Hindlimb muscle (tissue), 1 donor: ENCODE data around the gene PCDHA6. TPM values are rescaled to one million over a fixed set of nuclear protein-coding genes. Genes with fewer than 3 reads are reported as not detected.
"Not testable (repeated sequence)": the region's sequence is repeated elsewhere in the genome, so short reads cannot be mapped to it uniquely, and the experiment has no call there.

Experiments used
- DNase-seq: peaks from one replicate; pipeline ENCODE4 v3.0.0-alpha.2; 2013
- polyA plus RNA-seq: library from polyadenylated mRNA; unstranded; fragments of 120-200 nt; gene quantifications from one replicate; pipeline ENCODE4 v1.2.1, GENCODE V29; 2013; ENCODE audit not compliant: insufficient read length

PCDHA6 gene
- polyA plus RNA-seq, 1 donor: not detected

DNA sequence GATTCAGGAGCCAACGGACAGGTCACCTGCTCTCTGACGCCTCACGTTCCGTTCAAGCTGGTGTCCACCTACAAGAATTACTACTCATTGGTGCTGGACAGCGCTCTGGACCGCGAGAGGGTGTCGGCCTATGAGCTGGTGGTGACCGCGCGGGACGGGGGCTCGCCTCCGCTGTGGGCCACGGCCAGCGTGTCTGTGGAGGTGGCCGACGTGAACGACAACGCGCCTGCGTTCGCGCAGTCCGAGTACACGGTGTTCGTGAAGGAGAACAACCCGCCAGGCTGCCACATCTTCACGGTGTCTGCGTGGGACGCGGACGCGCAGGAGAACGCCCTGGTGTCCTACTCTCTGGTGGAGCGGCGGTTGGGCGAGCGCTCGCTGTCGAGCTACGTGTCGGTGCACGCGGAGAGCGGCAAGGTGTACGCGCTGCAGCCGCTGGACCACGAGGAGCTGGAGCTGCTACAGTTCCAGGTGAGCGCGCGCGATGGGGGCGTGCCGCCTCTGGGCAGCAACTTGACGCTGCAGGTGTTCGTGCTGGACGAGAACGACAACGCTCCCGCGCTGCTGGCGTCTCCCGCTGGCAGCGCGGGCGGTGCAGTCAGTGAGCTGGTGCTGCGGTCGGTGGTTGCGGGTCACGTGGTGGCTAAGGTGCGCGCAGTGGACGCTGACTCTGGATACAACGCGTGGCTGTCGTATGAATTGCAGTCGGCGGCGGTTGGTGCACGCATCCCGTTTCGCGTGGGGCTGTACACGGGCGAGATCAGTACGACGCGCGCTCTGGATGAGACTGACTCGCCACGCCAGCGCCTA is 29.6 kb downstream of the PCDHA6 start:
- no peak for DNase-seq

DNA sequence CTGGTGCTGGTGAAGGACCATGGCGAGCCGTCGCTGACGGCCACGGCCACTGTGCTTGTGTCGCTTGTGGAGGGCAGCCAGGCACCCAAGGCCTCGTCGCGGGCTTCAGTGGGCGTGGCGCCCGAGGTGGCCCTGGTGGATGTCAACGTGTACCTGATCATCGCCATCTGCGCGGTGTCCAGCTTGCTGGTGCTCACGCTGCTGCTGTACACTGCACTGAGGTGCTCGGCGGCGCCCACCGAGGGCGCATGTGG is 30.2 kb downstream of the PCDHA6 start:
- DNase-seq: no peak

- DNase-seq: no peak
These were observed 34.9 kb downstream of the PCDHA6 start for GRCh38 chr5:140862441-140863295.

GRCh38 chr5:140868721-140869554 is 41.2 kb downstream of the PCDHA6 start, which contains the start of gene PCDHA11:
TSS of gene PCDHA11 (plus strand) at chr5:140868957. CDS start at chr5:140869104, 147 bp downstream.
- DNase-seq: peak; percentile 2

- no peak for DNase-seq
These were observed 41.8 kb downstream of the PCDHA6 start for GRCh38 chr5:140869555-140869886.

- no peak for DNase-seq
These were observed 42.8 kb downstream of the PCDHA6 start for GRCh38 chr5:140870221-140871201.

- DNase-seq: no peak
These were observed 47.6 kb downstream of the PCDHA6 start, which contains the start of gene PCDHA12 for GRCh38 chr5:140875085-140876065. TSS of gene PCDHA12 (plus strand) at chr5:140875308. CDS start at chr5:140875473, 165 bp downstream.

DNA sequence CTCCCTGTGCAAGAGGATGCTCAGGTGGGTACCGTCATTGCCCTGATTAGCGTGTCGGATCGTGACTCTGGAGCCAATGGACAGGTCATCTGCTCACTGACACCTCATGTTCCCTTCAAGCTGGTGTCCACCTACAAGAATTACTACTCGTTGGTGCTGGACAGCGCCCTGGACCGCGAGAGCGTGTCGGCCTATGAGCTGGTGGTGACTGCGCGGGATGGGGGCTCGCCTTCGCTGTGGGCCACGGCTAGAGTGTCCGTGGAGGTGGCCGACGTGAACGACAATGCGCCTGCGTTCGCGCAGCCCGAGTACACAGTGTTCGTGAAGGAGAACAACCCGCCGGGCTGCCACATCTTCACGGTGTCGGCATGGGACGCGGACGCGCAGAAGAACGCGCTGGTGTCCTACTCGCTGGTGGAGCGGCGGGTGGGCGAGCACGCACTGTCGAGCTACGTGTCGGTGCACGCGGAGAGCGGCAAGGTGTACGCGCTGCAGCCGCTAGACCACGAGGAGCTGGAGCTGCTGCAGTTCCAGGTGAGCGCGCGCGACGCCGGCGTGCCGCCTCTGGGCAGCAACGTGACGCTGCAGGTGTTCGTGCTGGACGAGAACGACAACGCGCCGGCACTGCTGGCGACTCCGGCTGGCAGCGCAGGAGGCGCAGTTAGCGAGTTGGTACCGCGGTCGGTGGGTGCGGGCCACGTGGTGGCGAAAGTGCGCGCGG is 48.9 kb downstream of the PCDHA6 start:
- DNase-seq: not testable (repeated sequence)

GRCh38 chr5:140877262-140877581 is 49.5 kb downstream of the PCDHA6 start:
- DNase-seq: no peak

Other genes starting within 250 kb of the PCDHA6 start
- 30.9 TPM for gene CD14, start 194.8 kb upstream of the PCDHA6 start, polyA plus RNA-seq
- 11.0 TPM for gene TMCO6, start 188.5 kb upstream of the PCDHA6 start, polyA plus RNA-seq
- gene NDUFA2, start 180.3 kb upstream of the PCDHA6 start, polyA plus RNA-seq: 57.7 TPM
- gene IK, start 180.1 kb upstream of the PCDHA6 start, polyA plus RNA-seq: 104 TPM
- gene WDR55, start 163.1 kb upstream of the PCDHA6 start, polyA plus RNA-seq: 14.3 TPM
- not detected for gene DND1, start 154.4 kb upstream of the PCDHA6 start, polyA plus RNA-seq
- gene HARS1, start 136.6 kb upstream of the PCDHA6 start, polyA plus RNA-seq: 53.2 TPM
- gene HARS2, start 136.5 kb upstream of the PCDHA6 start, polyA plus RNA-seq: 24.7 TPM
- 72.8 TPM for gene ZMAT2, start 127.5 kb upstream of the PCDHA6 start, polyA plus RNA-seq
- not detected for gene PCDHA1, start 41.8 kb upstream of the PCDHA6 start, polyA plus RNA-seq
- 0.06 TPM for gene PCDHA2, start 33.1 kb upstream of the PCDHA6 start, polyA plus RNA-seq
- gene PCDHA3, start 26.9 kb upstream of the PCDHA6 start, polyA plus RNA-seq: 0.18 TPM
- gene PCDHA4, start 20.9 kb upstream of the PCDHA6 start, polyA plus RNA-seq: 0.12 TPM
- not detected for gene PCDHA5, start 6.3 kb upstream of the PCDHA6 start, polyA plus RNA-seq
- gene PCDHA7, start 6.3 kb downstream of the PCDHA6 start, polyA plus RNA-seq: 0.19 TPM
- gene PCDHA8, start 13.2 kb downstream of the PCDHA6 start, polyA plus RNA-seq: not detected
- not detected for gene PCDHA9, start 20.4 kb downstream of the PCDHA6 start, polyA plus RNA-seq
- 0.25 TPM for gene PCDHA10, start 27.9 kb downstream of the PCDHA6 start, polyA plus RNA-seq
- gene PCDHA11, start 41.0 kb downstream of the PCDHA6 start, polyA plus RNA-seq: 0.30 TPM
- 0.06 TPM for gene PCDHA12, start 47.3 kb downstream of the PCDHA6 start, polyA plus RNA-seq
- 0.21 TPM for gene PCDHA13, start 54.2 kb downstream of the PCDHA6 start, polyA plus RNA-seq
- 0.22 TPM for gene PCDHAC1, start 98.3 kb downstream of the PCDHA6 start, polyA plus RNA-seq
- gene PCDHAC2, start 138.5 kb downstream of the PCDHA6 start, polyA plus RNA-seq: 2.0 TPM
- 0.14 TPM for gene PCDHB1, start 223.4 kb downstream of the PCDHA6 start, polyA plus RNA-seq